Upper lobe of left lung (tissue), 6 donors: ENCODE measurements around the gene BORCS5. TPM values are rescaled to one million over a fixed set of nuclear protein-coding genes. Genes with fewer than 3 reads are reported as not detected.

Experiments used
- ATAC-seq, 2 donors: fragments of 200-7000 bp; cut with Tn5 transposase; one replicate each; pipeline ENCODE4 v1.9.1; 2022; ENCODE audit warnings: mild to moderate bottlenecking in 2 of 2, moderate library complexity in 2 of 2; ENCODE audit not compliant: low FRiP score in 2 of 2
- DNase-seq, 2 donors: peaks; one replicate each; pipeline ENCODE4 v3.0.0-alpha.2; 2019 to 2020
- H3K27ac ChIP-seq, 4 donors: fragments of 200-600 bp; sonication (generic); one replicate each; pipeline ENCODE4 v1.5.1; 2016 to 2019
- H3K27me3 ChIP-seq, 4 donors: fragments of 200-600 bp; sonication (generic); one replicate each; pipeline ENCODE4 v1.5.1; 2017 to 2019
- H3K36me3 ChIP-seq, 4 donors: fragments of 200-600 bp; sonication (generic); one replicate each; pipeline ENCODE4 v1.5.1; 2016 to 2019
- H3K4me1 ChIP-seq, 4 donors: fragments of 200-600 bp; sonication (generic); one replicate each; pipeline ENCODE4 v1.5.1; 2018 to 2019
- H3K4me3 ChIP-seq, 4 donors: fragments of 200-600 bp; sonication (generic); one replicate each; pipeline ENCODE4 v1.5.1; 2017 to 2019; ENCODE audit warnings: mild to moderate bottlenecking in 2 of 4, moderate library complexity in 1 of 4
- H3K9me3 ChIP-seq, 4 donors: fragments of 200-600 bp; sonication (generic); one replicate each; pipeline ENCODE4 v1.5.1; 2018 to 2019
- CTCF ChIP-seq, 6 experiments: fragments of 450-650 bp in 4 of 6; fragments of 200-600 bp in 2 of 6; sonication (generic) in 2 of 6; IDR thresholded peaks; one replicate each; pipeline ENCODE4 v1.5.1; 2016 to 2019; ENCODE audit warnings: antibody characterized with exemption in 6 of 6
- EP300 ChIP-seq, 4 donors: sonication (generic); formaldehyde crosslinking; IDR thresholded peaks; one replicate each; pipeline ENCODE4 v1.5.1; 2017; ENCODE audit warnings: antibody characterized with exemption in 4 of 4, control low read depth in 2 of 4
- POLR2A ChIP-seq, 4 donors: fragments of 450-650 bp; IDR thresholded peaks; one replicate each; pipeline ENCODE4 v1.5.1; 2016 to 2017; ENCODE audit warnings: antibody characterized with exemption in 4 of 4, mild to moderate bottlenecking in 2 of 4
- POLR2AphosphoS5 ChIP-seq, 2 donors: sonication (generic); formaldehyde crosslinking; IDR thresholded peaks; one replicate each; pipeline ENCODE4 v1.5.1; 2017; ENCODE audit warnings: antibody characterized with exemption in 2 of 2
- WGBS, 2 donors: methylation state at CpG; one replicate each; pipeline ENCODE4 v1.1.5; 2017 to 2018; 5-methylcytosine and 5-hydroxymethylcytosine counted together
- total RNA-seq, 6 donors: library from RNA; depleted of rRNA in 4 of 6; stranded (reverse); fragments of >200 nt in 4 of 6; gene quantifications; one replicate each; pipeline versions ENCODE4 v1.1.0 to v1.2.1, GENCODE V29; 2016 to 2021
- donor health status: DM: no; HTN: no; CAD: no; lungs with moderate emphysema.
- donor health status: DM: no; HTN: yes; CAD: no; lungs with severe emphysema.

BORCS5 gene
- total RNA-seq, 6 donors from 2014 or later = 7.3 to 105 (median 10.7) TPM

- Histone ChIP-seq H3K9me3 (no peaks in the 10 kb centered on the region), H3K4me1 (peaks cover 6 to 26% (median 19%) of the 10 kb centered on the region in 4 donors), H3K4me3 (no peak overlapping the region), H3K36me3 (no peaks in the 10 kb centered on the region), H3K27me3 (no peaks in the 10 kb centered on the region), H3K27ac (peak overlapping the region; percentile 36 to 65 (median 44))
- 57% methylated on average over 7 of the region's 7 CpGs for WGBS, 2 donors
- peak; percentile 89 to 96 for ATAC-seq
- TF ChIP-seq POLR2A (IDR thresholded peaks at IDR 0.05) = no peak
- TF ChIP-seq POLR2AphosphoS5 (IDR thresholded peaks at IDR 0.05) = peak; percentile 62 to 73
- peak in 1 of 4 donors; percentile 62 for TF ChIP-seq EP300 (IDR thresholded peaks at IDR 0.05)
- TF ChIP-seq CTCF (IDR thresholded peaks at IDR 0.05) = no peak
- peak in 1 of 2 donors; percentile 65 for DNase-seq
These were observed 41.4 kb downstream of the BORCS5 start for GRCh38 chr12:12398026-12398859.

- no peaks in the 10 kb centered on the region for H3K36me3 ChIP-seq
- WGBS, 2 donors = 73 to 74% methylated on average over 1 of the region's 1 CpG
- H3K9me3 ChIP-seq = no peaks in the 10 kb centered on the region
- DNase-seq (no peak), ATAC-seq (no peak)
- peaks cover 12 to 36% (median 27%) of the 10 kb centered on the region in 4 donors for H3K4me1 ChIP-seq
- no peaks in the 10 kb centered on the region for H3K27me3 ChIP-seq
- H3K4me3 ChIP-seq = no peak overlapping the region
- TF ChIP-seq POLR2AphosphoS5 (IDR thresholded peaks at IDR 0.05) (no peak), EP300 (IDR thresholded peaks at IDR 0.05) (no peak), CTCF (IDR thresholded peaks at IDR 0.05) (no peak), POLR2A (IDR thresholded peaks at IDR 0.05) (no peak)
- H3K27ac ChIP-seq = peak overlapping the region; percentile 36 to 65 (median 44)
These were observed 42.3 kb downstream of the BORCS5 start for GRCh38 chr12:12399161-12399560.

GRCh38 chr12:12399776-12400305, 43.0 kb downstream of the BORCS5 start:
- Histone ChIP-seq H3K36me3 (no peaks in the 10 kb centered on the region), H3K27ac (peak overlapping the region; percentile 36 to 65 (median 44)), H3K4me3 (no peak overlapping the region), H3K27me3 (no peaks in the 10 kb centered on the region), H3K4me1 (peaks cover 14 to 39% (median 32%) of the 10 kb centered on the region in 4 donors), H3K9me3 (no peaks in the 10 kb centered on the region)
- 73 to 78% methylated on average over 4 of the region's 4 CpGs for WGBS, 2 donors
- ATAC-seq = no peak
- TF ChIP-seq POLR2A (IDR thresholded peaks at IDR 0.05) = no peak
- no peak for DNase-seq

GRCh38 chr12:12400793-12401192, 43.9 kb downstream of the BORCS5 start:
- ATAC-seq = no peak
- Histone ChIP-seq H3K36me3 (no peaks in the 10 kb centered on the region), H3K27me3 (no peaks in the 10 kb centered on the region), H3K27ac (no peak overlapping the region), H3K4me3 (no peak overlapping the region), H3K9me3 (no peaks in the 10 kb centered on the region), H3K4me1 (peaks cover 15 to 46% (median 36%) of the 10 kb centered on the region in 4 donors)
- no peak for DNase-seq
- 65 to 100% methylated on average over 3 of the region's 3 CpGs for WGBS, 2 donors
- no peak for TF ChIP-seq CTCF (IDR thresholded peaks at IDR 0.05)

- no peak overlapping the region for H3K4me3 ChIP-seq
- no peak for TF ChIP-seq POLR2A (IDR thresholded peaks at IDR 0.05)
- TF ChIP-seq POLR2AphosphoS5 (IDR thresholded peaks at IDR 0.05) = no peak
- no peak for TF ChIP-seq CTCF (IDR thresholded peaks at IDR 0.05)
- TF ChIP-seq EP300 (IDR thresholded peaks at IDR 0.05) = peak in 1 of 4 donors; percentile 40
- ATAC-seq (peak in 1 of 2 donors; percentile 51), DNase-seq (peak in 1 of 2 donors; percentile 28)
- H3K27me3 ChIP-seq = no peaks in the 10 kb centered on the region
- H3K4me1 ChIP-seq = peaks cover 18 to 50% (median 34%) of the 10 kb centered on the region in 4 donors
- no peaks in the 10 kb centered on the region for H3K9me3 ChIP-seq
- H3K36me3 ChIP-seq = no peaks in the 10 kb centered on the region
- H3K27ac ChIP-seq = peak overlapping the region; percentile 13 to 62 (median 42)
- 41 to 46% methylated on average over 9 of the region's 9 CpGs for WGBS, 2 donors
These were observed 46.7 kb downstream of the BORCS5 start for GRCh38 chr12:12403264-12404248.
